Esophagus squamous epithelium (tissue), 5 donors: Measurements from ENCODE around the gene BDNF. TPM values are rescaled to one million over a fixed set of nuclear protein-coding genes. Genes with fewer than 3 reads are reported as not detected.

Experiments
- DNase-seq: peaks from one replicate; lab custom pipeline; 2025; lab: John Stamatoyannopoulos, UW
- H3K27ac ChIP-seq, 4 donors: fragments of 200-600 bp; sonication (generic); one replicate each; pipeline ENCODE4 v1.5.1; 2016 to 2019; ENCODE audit warnings: mild to moderate bottlenecking in 1 of 4
- H3K27me3 ChIP-seq, 4 donors: fragments of 200-600 bp; sonication (generic); 1 replicate in 3 of 4; 2 replicates in 1 of 4; pipeline versions ENCODE4 v1.5.1 to v1.6.0; 2017 to 2021; ENCODE audit warnings: antibody characterized with exemption in 1 of 4
- H3K36me3 ChIP-seq, 3 donors: fragments of 200-600 bp; sonication (generic); one replicate each; pipeline ENCODE4 v1.5.1; 2016 to 2019
- H3K4me1 ChIP-seq, 3 donors: fragments of 200-600 bp; sonication (generic); one replicate each; pipeline ENCODE4 v1.5.1; 2017 to 2019
- H3K4me3 ChIP-seq, 4 donors: fragments of 200-600 bp; sonication (generic); 1 replicate in 3 of 4; 2 replicates in 1 of 4; pipeline ENCODE4 v1.5.1; 2016 to 2019; ENCODE audit warnings: mild to moderate bottlenecking in 2 of 4, moderate library complexity in 1 of 4
- H3K9me3 ChIP-seq, 3 donors: fragments of 200-600 bp; sonication (generic); one replicate each; pipeline ENCODE4 v1.5.1; 2016 to 2019
- POLR2A ChIP-seq, 4 donors: fragments of 450-650 bp; IDR thresholded peaks; one replicate each; pipeline ENCODE4 v1.6.1; 2017; ENCODE audit warnings: antibody characterized with exemption in 4 of 4, mild to moderate bottlenecking in 4 of 4, moderate library complexity in 3 of 4
- WGBS, 2 donors: methylation state at CpG; one replicate each; pipeline ENCODE4 v1.1.5; 2018; 5-methylcytosine and 5-hydroxymethylcytosine counted together
- intact Hi-C: fragments of 100-400 bp; cut with DNase I; formaldehyde crosslinking; loops from one replicate; pipeline ENCODE4 v1.15.0; 2022
- total RNA-seq, 4 donors: library from RNA; depleted of rRNA; stranded (reverse); fragments of >200 nt; gene quantifications; one replicate each; pipeline ENCODE4 v1.1.0, GENCODE V29; 2016
- TF ChIP-seq, protein P1 (sequence below), 6 experiments: fragments of 450-650 bp in 4 of 6; fragments of 200-600 bp in 2 of 6; sonication (generic) in 2 of 6; IDR thresholded peaks; one replicate each; pipeline ENCODE4 v1.5.1; 2016 to 2019; ENCODE audit warnings: antibody characterized with exemption in 6 of 6, mild to moderate bottlenecking in 4 of 6, moderate library complexity in 4 of 6
- donor health status: DM: yes; HTN: yes; CAD: no.

The BDNF gene
- total RNA-seq, 4 donors from 2014 or later: 0.15 to 1.1 (median 0.84) TPM

DNA sequence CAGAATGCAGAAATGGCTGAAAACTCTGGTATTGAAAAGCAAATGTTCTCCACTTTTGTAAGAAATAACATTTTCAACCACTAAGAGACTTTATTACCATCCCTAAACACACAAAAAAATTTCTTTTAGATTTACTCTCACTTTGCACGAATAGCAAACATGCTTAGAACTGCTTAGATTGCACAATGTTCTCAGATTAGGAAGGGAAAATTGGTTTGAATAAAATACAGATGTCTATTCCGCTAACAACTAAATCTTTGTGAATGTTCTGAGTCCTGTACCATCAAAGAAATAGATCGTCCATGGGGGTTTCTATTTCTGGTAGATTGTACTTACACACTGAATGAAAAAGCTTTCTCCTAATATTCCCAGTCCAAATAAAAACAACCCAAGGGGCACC is 40.1 kb downstream of the BDNF start:
- H3K36me3 ChIP-seq: peaks cover 0 to 14% (median 0%) of the 10 kb centered on the region in 3 donors
- intact Hi-C loops: no loop called here
- WGBS, 2 donors: 64 to 70% methylated on average over 3 of the region's 3 CpGs
- H3K9me3 ChIP-seq: no peaks in the 10 kb centered on the region
- no peak for TF ChIP-seq POLR2A (IDR thresholded peaks at IDR 0.05)
- TF ChIP-seq, protein P1, sequence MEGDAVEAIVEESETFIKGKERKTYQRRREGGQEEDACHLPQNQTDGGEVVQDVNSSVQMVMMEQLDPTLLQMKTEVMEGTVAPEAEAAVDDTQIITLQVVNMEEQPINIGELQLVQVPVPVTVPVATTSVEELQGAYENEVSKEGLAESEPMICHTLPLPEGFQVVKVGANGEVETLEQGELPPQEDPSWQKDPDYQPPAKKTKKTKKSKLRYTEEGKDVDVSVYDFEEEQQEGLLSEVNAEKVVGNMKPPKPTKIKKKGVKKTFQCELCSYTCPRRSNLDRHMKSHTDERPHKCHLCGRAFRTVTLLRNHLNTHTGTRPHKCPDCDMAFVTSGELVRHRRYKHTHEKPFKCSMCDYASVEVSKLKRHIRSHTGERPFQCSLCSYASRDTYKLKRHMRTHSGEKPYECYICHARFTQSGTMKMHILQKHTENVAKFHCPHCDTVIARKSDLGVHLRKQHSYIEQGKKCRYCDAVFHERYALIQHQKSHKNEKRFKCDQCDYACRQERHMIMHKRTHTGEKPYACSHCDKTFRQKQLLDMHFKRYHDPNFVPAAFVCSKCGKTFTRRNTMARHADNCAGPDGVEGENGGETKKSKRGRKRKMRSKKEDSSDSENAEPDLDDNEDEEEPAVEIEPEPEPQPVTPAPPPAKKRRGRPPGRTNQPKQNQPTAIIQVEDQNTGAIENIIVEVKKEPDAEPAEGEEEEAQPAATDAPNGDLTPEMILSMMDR (IDR thresholded peaks at IDR 0.05): no peak
- no peaks in the 10 kb centered on the region for H3K4me1 ChIP-seq
- DNase-seq: no peak
- no peaks in the 10 kb centered on the region for H3K27me3 ChIP-seq
- no peak overlapping the region for H3K27ac ChIP-seq
- H3K4me3 ChIP-seq: no peak overlapping the region

- H3K27ac ChIP-seq: no peak overlapping the region
- intact Hi-C loops: no loop called here
- no peak overlapping the region for H3K4me3 ChIP-seq
- H3K36me3 ChIP-seq: peaks cover 0 to 14% (median 0%) of the 10 kb centered on the region in 3 donors
- no peaks in the 10 kb centered on the region for H3K4me1 ChIP-seq
- no peak for TF ChIP-seq POLR2A (IDR thresholded peaks at IDR 0.05)
- TF ChIP-seq, protein P1 (IDR thresholded peaks at IDR 0.05): no peak
- H3K27me3 ChIP-seq: no peaks in the 10 kb centered on the region
- DNase-seq: no peak
- H3K9me3 ChIP-seq: no peaks in the 10 kb centered on the region
- WGBS, 2 donors: 69 to 76% methylated on average over 2 of the region's 2 CpGs
These were observed 41.6 kb downstream of the BDNF start for GRCh38 chr11:27658535-27659236.

- Histone ChIP-seq H3K27me3 (no peaks in the 10 kb centered on the region), H3K9me3 (no peaks in the 10 kb centered on the region), H3K27ac (no peak overlapping the region), H3K4me3 (no peak overlapping the region), H3K36me3 (peaks cover 0 to 14% (median 0%) of the 10 kb centered on the region in 3 donors), H3K4me1 (no peaks in the 10 kb centered on the region)
- WGBS, 2 donors: 82 to 84% methylated on average over 12 of the region's 12 CpGs
- TF ChIP-seq, protein P1 (IDR thresholded peaks at IDR 0.05): no peak
- intact Hi-C loops: no loop called here
- no peak for DNase-seq
These were observed 43.3 kb downstream of the BDNF start for GRCh38 chr11:27656806-27657483.

GRCh38 chr11:27656320-27656719 is 43.9 kb downstream of the BDNF start:
- no peaks in the 10 kb centered on the region for H3K4me1 ChIP-seq
- H3K36me3 ChIP-seq: peaks cover 0 to 14% (median 0%) of the 10 kb centered on the region in 3 donors
- DNase-seq: no peak
- 84 to 97% methylated on average over 3 to 6 of the region's 6 CpGs for WGBS, 2 donors
- intact Hi-C loops: no loop called here
- TF ChIP-seq POLR2A (IDR thresholded peaks at IDR 0.05): no peak
- TF ChIP-seq, protein P1 (IDR thresholded peaks at IDR 0.05): no peak
- H3K27me3 ChIP-seq: no peaks in the 10 kb centered on the region
- no peak overlapping the region for H3K4me3 ChIP-seq
- H3K9me3 ChIP-seq: no peaks in the 10 kb centered on the region
- no peak overlapping the region for H3K27ac ChIP-seq
